Effector CD4-positive, alpha-beta T cell (primary cell): Measurements from ENCODE around the gene MISFA. TPM values are rescaled to one million over a fixed set of nuclear protein-coding genes. Genes with fewer than 3 reads are reported as not detected.
"Not testable (repeated sequence)": the region's sequence is repeated elsewhere in the genome, so short reads cannot be mapped to it uniquely, and the experiment has no call there.

Experiments
- DNase-seq: peaks from one replicate; pipeline ENCODE4 v3.0.0-alpha.2; 2020
- total RNA-seq: gene quantifications from one replicate; lab custom pipeline; 2026; lab: John Stamatoyannopoulos, UW

MISFA gene
- total RNA-seq, result not detected

GRCh38 chr11:18599739-18600230 is at the start of gene MISFA:
Gene MISFA, plus strand, starts transcription at chr11:18599789. Its CDS starts 140 bp downstream, at chr11:18599929.
- DNase-seq, result no peak

DNA sequence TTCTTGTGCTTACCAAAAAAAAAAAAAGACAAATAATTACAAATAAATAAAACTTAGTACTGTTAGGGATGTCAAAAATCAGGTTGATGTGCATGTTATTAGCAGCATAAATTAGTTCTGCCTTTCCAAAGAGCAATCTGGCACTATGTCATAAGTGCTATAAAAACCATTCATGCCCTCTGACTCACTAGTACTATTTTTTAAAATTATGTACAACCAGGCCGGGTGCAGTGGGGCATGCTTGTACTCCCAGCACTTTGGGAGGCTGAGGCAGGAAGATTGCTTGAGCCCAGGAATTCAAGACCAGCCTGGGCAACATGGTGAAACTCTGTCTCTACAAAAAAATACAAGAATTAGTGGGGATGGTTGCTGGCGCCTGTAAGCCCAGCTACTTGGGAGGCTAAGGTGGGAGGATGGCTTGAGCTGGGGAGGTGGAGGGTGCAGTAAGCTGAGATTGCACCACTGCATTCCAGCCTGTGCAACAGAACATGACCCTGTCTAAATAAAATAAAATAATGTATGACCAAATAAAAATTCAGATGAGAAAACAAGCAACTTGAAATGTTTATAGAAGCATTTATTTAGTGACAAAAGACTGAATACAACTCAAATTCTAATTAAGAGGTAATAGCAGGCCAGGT is 36.4 kb upstream of the MISFA start:
- DNase-seq, result no peak

GRCh38 chr11:18564149-18564548 is 35.4 kb upstream of the MISFA start:
- DNase-seq, result no peak

DNA sequence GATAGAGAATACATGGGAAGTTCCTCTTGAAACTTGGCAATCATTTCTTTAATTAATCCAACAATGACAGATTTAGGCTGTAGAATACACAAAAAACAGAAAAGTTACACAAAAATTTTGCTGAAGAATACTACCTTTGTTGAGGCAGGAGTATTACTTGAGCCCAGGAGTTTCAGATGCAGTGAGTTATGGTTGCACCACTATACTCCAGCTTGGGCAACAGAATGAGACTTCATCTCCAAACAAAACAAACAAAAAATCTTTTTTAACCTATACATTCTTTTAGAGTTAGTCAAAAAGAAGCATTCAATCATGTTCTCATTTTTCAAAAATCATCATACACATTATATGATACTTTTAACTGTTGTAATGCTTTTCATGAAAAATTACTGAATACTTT is 33.2 kb upstream of the MISFA start:
- DNase-seq, result no peak

GRCh38 chr11:18567081-18567480 is 32.5 kb upstream of the MISFA start:
- DNase-seq, result no peak

- DNase-seq, result no peak
Measured at GRCh38 chr11:18575361-18575760, 24.2 kb upstream of the MISFA start.

- no peak for DNase-seq
Measured at GRCh38 chr11:18578975-18579598, 20.5 kb upstream of the MISFA start.

- DNase-seq, result no peak
Measured at GRCh38 chr11:18580113-18580766, 19.3 kb upstream of the MISFA start.

- no peak for DNase-seq
Measured at GRCh38 chr11:18581825-18582224, 17.8 kb upstream of the MISFA start.

GRCh38 chr11:18588297-18589252 is 11.0 kb upstream of the MISFA start, which contains the start of gene UEVLD:
Gene UEVLD, minus strand, starts transcription at chr11:18588734. Its CDS starts 80 bp downstream, at chr11:18588654.
- DNase-seq, result peak; percentile 34

GRCh38 chr11:18590571-18590970 is 9.0 kb upstream of the MISFA start:
- DNase-seq, result no peak

- not testable (repeated sequence) for DNase-seq
Measured at GRCh38 chr11:18594088-18594487, 5.5 kb upstream of the MISFA start.

DNA sequence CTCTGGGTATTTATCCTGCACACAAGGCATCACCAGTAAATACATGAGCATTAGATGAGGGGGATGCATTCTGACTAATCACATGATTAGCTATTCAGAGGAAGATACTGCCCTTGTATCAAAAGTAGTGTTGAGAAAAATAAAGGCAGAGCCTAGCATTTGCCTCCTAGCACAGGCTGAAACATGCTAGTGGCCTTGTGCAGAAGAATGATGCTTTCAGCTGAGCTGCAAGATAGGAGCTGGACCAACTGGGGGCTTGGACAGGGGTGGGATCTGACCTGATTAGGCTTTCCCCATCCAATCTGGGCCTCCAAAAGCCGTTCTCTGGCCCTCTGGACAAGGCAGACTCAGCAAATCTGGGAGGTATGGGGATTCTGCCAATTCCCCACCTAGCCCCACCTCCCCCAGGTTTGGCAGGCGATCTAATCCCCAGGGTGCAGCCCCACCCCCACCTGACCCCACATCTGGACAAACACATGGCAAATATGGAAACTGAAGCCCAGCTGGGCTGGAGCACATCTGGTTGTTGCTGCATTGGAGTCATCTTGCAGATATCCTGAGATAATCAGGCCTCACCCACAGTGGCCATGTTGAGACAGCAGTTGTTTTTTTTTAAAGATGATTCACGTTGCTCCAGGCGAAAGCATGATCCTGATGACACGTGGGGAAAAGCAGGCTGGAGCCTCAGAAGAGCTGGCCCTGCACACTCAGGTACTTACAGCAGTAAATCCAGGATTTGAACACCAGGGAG is 4.4 kb upstream of the MISFA start:
- no peak for DNase-seq

DNA sequence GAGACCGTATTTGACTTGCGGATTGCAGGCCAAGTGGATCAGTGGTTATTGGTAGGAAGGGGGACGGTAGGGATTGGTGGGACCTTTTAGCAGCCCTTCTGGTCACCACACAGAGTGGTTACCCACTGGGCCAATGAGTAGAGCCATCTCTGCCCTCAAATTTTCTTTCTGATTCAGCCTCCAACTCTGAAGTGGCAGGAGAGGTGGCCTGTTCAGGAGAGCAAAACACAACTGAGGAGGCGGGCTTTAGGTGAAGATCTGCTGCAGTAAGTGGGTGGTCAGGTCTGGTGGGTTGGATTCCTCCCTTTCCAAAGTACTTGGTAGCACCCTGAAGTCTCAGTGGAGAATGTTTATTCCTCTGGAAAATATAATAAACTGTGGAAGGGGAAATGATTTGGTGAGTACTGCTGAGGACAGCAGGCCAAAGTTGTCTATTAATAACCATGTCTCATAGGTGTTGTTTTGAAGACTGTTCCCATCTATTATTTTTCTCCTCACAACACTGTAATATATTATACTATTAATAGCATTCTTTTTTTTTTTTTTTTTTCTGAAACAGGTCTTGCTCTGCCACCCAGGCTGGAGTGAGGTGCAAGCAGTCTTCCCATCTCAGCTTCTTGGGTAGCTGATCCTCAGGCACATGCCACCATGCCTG is 1.5 kb downstream of the MISFA start:
- no peak for DNase-seq

- no peak for DNase-seq
Measured at GRCh38 chr11:18608376-18608775, 8.8 kb downstream of the MISFA start.

GRCh38 chr11:18611196-18611595 is 11.6 kb downstream of the MISFA start:
- no peak for DNase-seq

- DNase-seq, result no peak
Measured at GRCh38 chr11:18612394-18612793, 12.8 kb downstream of the MISFA start.

DNA sequence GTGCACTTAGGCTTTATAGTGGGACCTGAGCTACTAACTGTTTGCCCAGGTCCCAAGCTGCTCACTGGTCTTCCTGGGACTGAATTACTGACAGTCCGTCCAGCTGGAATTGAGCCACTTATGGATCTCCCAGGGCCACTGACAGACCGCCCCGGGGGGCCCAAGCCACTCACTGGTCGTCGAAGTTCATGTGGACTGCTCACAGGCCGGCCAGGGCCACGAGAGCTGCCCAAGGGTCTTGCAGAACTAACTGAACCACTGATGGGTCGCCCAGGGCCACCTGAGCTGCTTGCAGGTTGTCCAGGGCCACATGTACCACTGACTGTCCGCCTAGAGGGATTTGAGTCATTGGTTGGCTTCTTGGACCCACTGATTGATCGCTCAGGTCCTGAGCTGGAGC is 15.1 kb downstream of the MISFA start:
- no peak for DNase-seq

DNA sequence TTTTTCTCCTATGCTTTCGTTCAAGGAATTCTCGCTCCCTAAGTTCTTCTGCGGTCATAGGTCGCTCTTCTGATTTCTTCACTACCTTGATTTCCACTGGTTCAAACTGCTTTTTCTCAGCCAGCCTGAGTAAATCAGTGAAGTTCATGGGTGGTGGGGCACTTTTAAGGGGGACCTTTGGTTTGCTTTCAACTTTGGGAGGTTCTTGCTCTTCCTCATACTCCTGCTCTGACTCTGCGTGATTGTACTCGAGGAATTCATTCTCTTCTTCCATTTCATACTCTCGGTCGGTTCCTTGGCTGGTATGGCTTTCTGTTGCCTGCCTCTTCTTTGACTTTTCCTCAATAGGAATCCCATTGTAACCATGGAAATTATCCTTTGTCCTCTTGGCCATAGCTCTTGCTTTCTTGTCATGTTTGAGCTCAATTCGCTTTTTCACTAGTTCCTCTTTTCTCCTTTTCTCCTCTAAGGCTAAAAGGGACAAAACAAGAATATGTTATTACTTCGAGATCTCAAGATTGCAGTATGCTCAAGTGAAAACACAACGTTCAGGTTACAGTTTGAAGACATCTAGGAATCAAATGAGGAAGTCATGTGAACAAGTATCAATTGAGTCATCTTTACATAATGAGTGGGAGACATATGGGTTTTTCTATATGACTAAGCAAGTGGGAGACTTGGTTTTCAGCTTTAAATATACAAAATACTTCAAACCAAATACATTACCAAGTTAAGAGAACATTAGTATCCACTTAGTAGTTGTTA is 16.2 kb downstream of the MISFA start:
- no peak for DNase-seq

DNA sequence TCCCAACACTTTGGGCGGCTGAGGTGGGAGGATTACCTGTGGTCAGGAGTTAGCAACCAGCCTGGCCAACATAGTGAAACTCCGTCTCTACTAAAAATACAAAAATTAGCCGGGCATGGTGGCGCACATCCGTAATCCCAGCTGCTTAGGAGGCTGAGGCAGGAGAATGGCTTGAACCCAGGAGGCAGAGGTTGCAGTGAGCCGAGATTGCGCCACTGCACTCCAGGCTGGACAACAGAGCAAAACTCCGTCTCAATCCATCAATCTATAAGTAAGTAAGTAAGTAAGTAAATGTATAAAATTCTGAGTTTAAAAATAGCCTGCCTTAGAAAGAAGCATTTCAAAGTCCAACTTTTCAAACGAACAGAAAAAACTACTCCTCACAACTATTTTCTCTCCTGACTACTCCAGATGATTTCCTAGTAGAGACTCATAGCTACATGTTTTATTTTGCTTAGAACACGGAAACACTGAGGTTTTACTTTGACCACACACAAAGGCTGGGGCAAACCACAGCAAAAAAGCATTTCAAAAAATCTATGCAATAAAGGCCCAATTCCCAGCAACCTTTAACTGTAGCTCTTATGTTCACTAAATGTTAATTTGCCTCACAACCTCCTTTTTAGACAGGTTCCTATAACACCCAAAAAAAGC is 18.2 kb downstream of the MISFA start:
- no peak for DNase-seq
